HG02763 (cell line): ENCODE results near the gene DMXL1.

Experiments
- ATAC-seq: cut with Tn5 transposase; IDR thresholded peaks from one replicate; pipeline ENCODE4 v1.9.1; 2021; ENCODE audit warnings: mild to moderate bottlenecking, moderate library complexity; ENCODE audit not compliant: unreplicated experiment

DMXL1 gene

GRCh38 chr5:119286511-119287488, 215.9 kb downstream of the DMXL1 start:
- ATAC-seq: no peak

- no peak for ATAC-seq
Measured at GRCh38 chr5:119287547-119288111, 216.7 kb downstream of the DMXL1 start.

GRCh38 chr5:119288379-119289033, 217.6 kb downstream of the DMXL1 start:
- no peak for ATAC-seq

- no peak for ATAC-seq
Measured at GRCh38 chr5:119289438-119290044, 218.7 kb downstream of the DMXL1 start.

GRCh38 chr5:119290161-119290569, 219.3 kb downstream of the DMXL1 start:
- peak; percentile 86 for ATAC-seq

- ATAC-seq: no peak
Measured at GRCh38 chr5:119290607-119291006, 219.7 kb downstream of the DMXL1 start.

- ATAC-seq: no peak
Measured at GRCh38 chr5:119291056-119291455, 220.2 kb downstream of the DMXL1 start.

- ATAC-seq: no peak
Measured at GRCh38 chr5:119291877-119292276, 221.0 kb downstream of the DMXL1 start.

GRCh38 chr5:119292701-119293515, 222.0 kb downstream of the DMXL1 start:
- ATAC-seq: no peak

- ATAC-seq: no peak
Measured at GRCh38 chr5:119293516-119293829, 222.6 kb downstream of the DMXL1 start.
